HG03354 (cell line): ENCODE data around the gene MORN3.
"Not testable (repeated sequence)": the region's sequence is repeated elsewhere in the genome, so short reads cannot be mapped to it uniquely, and the experiment has no call there.

Source experiments
- ATAC-seq: cut with Tn5 transposase; IDR thresholded peaks from one replicate; pipeline ENCODE4 v1.9.1; 2021; ENCODE audit warnings: mild to moderate bottlenecking; ENCODE audit not compliant: unreplicated experiment, poor library complexity, severe bottlenecking

Gene MORN3

GRCh38 chr12:121693155-121693687 is 23.8 kb upstream of the MORN3 start:
- ATAC-seq, result no peak

GRCh38 chr12:121692744-121693143 is 23.3 kb upstream of the MORN3 start:
- ATAC-seq, result not testable (repeated sequence)

- no peak for ATAC-seq
These were observed 20.0 kb upstream of the MORN3 start for GRCh38 chr12:121689430-121689829.

GRCh38 chr12:121688966-121689365 is 19.5 kb upstream of the MORN3 start:
- no peak for ATAC-seq

- ATAC-seq, result not testable (repeated sequence)
These were observed 10.3 kb upstream of the MORN3 start for GRCh38 chr12:121679661-121680197.

GRCh38 chr12:121678716-121679300 is 9.4 kb upstream of the MORN3 start:
- no peak for ATAC-seq

- ATAC-seq, result no peak
These were observed 8.9 kb upstream of the MORN3 start for GRCh38 chr12:121678305-121678704.

GRCh38 chr12:121676190-121676589 is 6.7 kb upstream of the MORN3 start:
- ATAC-seq, result no peak

- no peak for ATAC-seq
These were observed 3.6 kb upstream of the MORN3 start for GRCh38 chr12:121673013-121673511.

- no peak for ATAC-seq
These were observed 519 bp downstream of the MORN3 start for GRCh38 chr12:121668750-121669520.

- ATAC-seq, result not testable (repeated sequence)
These were observed 2.6 kb downstream of the MORN3 start for GRCh38 chr12:121666829-121667228.

GRCh38 chr12:121663610-121663929 is 5.9 kb downstream of the MORN3 start:
- no peak for ATAC-seq

- ATAC-seq, result not testable (repeated sequence)
These were observed 7.9 kb downstream of the MORN3 start for GRCh38 chr12:121661353-121662105.

- ATAC-seq, result no peak
These were observed 12.0 kb downstream of the MORN3 start for GRCh38 chr12:121657305-121658008.

GRCh38 chr12:121656122-121656521 is 13.3 kb downstream of the MORN3 start:
- no peak for ATAC-seq

- no peak for ATAC-seq
These were observed 15.5 kb downstream of the MORN3 start for GRCh38 chr12:121653999-121654398.

GRCh38 chr12:121652767-121653497 is 16.5 kb downstream of the MORN3 start:
- no peak for ATAC-seq

GRCh38 chr12:121651320-121651719 is 18.1 kb downstream of the MORN3 start:
- no peak for ATAC-seq

- no peak for ATAC-seq
These were observed 19.6 kb downstream of the MORN3 start for GRCh38 chr12:121649819-121650353.
